Upper lobe of left lung (tissue), 6 donors: ENCODE measurements around the gene ASPHD1. TPM values are rescaled to one million over a fixed set of nuclear protein-coding genes. Genes with fewer than 3 reads are reported as not detected.

Experiments
- ATAC-seq, 2 donors: fragments of 200-7000 bp; cut with Tn5 transposase; one replicate each; pipeline ENCODE4 v1.9.1; 2022; ENCODE audit warnings: mild to moderate bottlenecking in 2 of 2, moderate library complexity in 2 of 2; ENCODE audit not compliant: low FRiP score in 2 of 2
- DNase-seq, 2 donors: peaks; one replicate each; pipeline ENCODE4 v3.0.0-alpha.2; 2019 to 2020
- H3K27ac ChIP-seq, 4 donors: fragments of 200-600 bp; sonication (generic); one replicate each; pipeline ENCODE4 v1.5.1; 2016 to 2019
- H3K27me3 ChIP-seq, 4 donors: fragments of 200-600 bp; sonication (generic); one replicate each; pipeline ENCODE4 v1.5.1; 2017 to 2019
- H3K36me3 ChIP-seq, 4 donors: fragments of 200-600 bp; sonication (generic); one replicate each; pipeline ENCODE4 v1.5.1; 2016 to 2019
- H3K4me1 ChIP-seq, 4 donors: fragments of 200-600 bp; sonication (generic); one replicate each; pipeline ENCODE4 v1.5.1; 2018 to 2019
- H3K4me3 ChIP-seq, 4 donors: fragments of 200-600 bp; sonication (generic); one replicate each; pipeline ENCODE4 v1.5.1; 2017 to 2019; ENCODE audit warnings: mild to moderate bottlenecking in 2 of 4, moderate library complexity in 1 of 4
- H3K9me3 ChIP-seq, 4 donors: fragments of 200-600 bp; sonication (generic); one replicate each; pipeline ENCODE4 v1.5.1; 2018 to 2019
- CTCF ChIP-seq, 6 experiments: fragments of 450-650 bp in 4 of 6; fragments of 200-600 bp in 2 of 6; sonication (generic) in 2 of 6; IDR thresholded peaks; one replicate each; pipeline ENCODE4 v1.5.1; 2016 to 2019; ENCODE audit warnings: antibody characterized with exemption in 6 of 6
- EP300 ChIP-seq, 4 donors: sonication (generic); formaldehyde crosslinking; IDR thresholded peaks; one replicate each; pipeline ENCODE4 v1.5.1; 2017; ENCODE audit warnings: antibody characterized with exemption in 4 of 4, control low read depth in 2 of 4
- POLR2A ChIP-seq, 4 donors: fragments of 450-650 bp; IDR thresholded peaks; one replicate each; pipeline ENCODE4 v1.5.1; 2016 to 2017; ENCODE audit warnings: antibody characterized with exemption in 4 of 4, mild to moderate bottlenecking in 2 of 4
- POLR2AphosphoS5 ChIP-seq, 2 donors: sonication (generic); formaldehyde crosslinking; IDR thresholded peaks; one replicate each; pipeline ENCODE4 v1.5.1; 2017; ENCODE audit warnings: antibody characterized with exemption in 2 of 2
- WGBS, 2 donors: methylation state at CpG; one replicate each; pipeline ENCODE4 v1.1.5; 2017 to 2018; 5-methylcytosine and 5-hydroxymethylcytosine counted together
- total RNA-seq, 6 donors: library from RNA; depleted of rRNA in 4 of 6; stranded (reverse); fragments of >200 nt in 4 of 6; gene quantifications; one replicate each; pipeline versions ENCODE4 v1.1.0 to v1.2.1, GENCODE V29; 2016 to 2021
- donor health status: DM: no; HTN: no; CAD: no; lungs with moderate emphysema.
- donor health status: DM: no; HTN: yes; CAD: no; lungs with severe emphysema.

ASPHD1 gene
- total RNA-seq, 6 donors from 2014 or later: 0.78 to 4.2 (median 2.4) TPM; not detected in 1

- ATAC-seq (no peak), DNase-seq (no peak)
- H3K27ac ChIP-seq: no peak overlapping the region
- TF ChIP-seq POLR2A (IDR thresholded peaks at IDR 0.05): no peak
- no peak for TF ChIP-seq CTCF (IDR thresholded peaks at IDR 0.05)
- TF ChIP-seq POLR2AphosphoS5 (IDR thresholded peaks at IDR 0.05): no peak
- no peak for TF ChIP-seq EP300 (IDR thresholded peaks at IDR 0.05)
- no peak overlapping the region for H3K4me3 ChIP-seq
- no peaks in the 10 kb centered on the region for H3K4me1 ChIP-seq
- WGBS, 2 donors: 76 to 79% methylated on average over 11 of the region's 11 CpGs
- peaks cover 0 to 13% (median 2%) of the 10 kb centered on the region in 4 donors for H3K36me3 ChIP-seq
- H3K27me3 ChIP-seq: no peaks in the 10 kb centered on the region
- H3K9me3 ChIP-seq: no peaks in the 10 kb centered on the region
Observed at GRCh38 chr16:29912087-29912486, 11.8 kb downstream of the ASPHD1 start.

- DNase-seq (no peak), ATAC-seq (no peak)
- H3K4me1 ChIP-seq: no peaks in the 10 kb centered on the region
- no peak overlapping the region for H3K4me3 ChIP-seq
- no peaks in the 10 kb centered on the region for H3K27me3 ChIP-seq
- H3K27ac ChIP-seq: no peak overlapping the region
- H3K36me3 ChIP-seq: peaks cover 0 to 14% (median 4%) of the 10 kb centered on the region in 4 donors
- TF ChIP-seq POLR2A (IDR thresholded peaks at IDR 0.05) (no peak), POLR2AphosphoS5 (IDR thresholded peaks at IDR 0.05) (no peak), CTCF (IDR thresholded peaks at IDR 0.05) (no peak), EP300 (IDR thresholded peaks at IDR 0.05) (no peak)
- H3K9me3 ChIP-seq: no peaks in the 10 kb centered on the region
- WGBS, 2 donors: 96 to 97% methylated on average over 8 of the region's 8 CpGs
Observed at GRCh38 chr16:29913514-29913913, 13.2 kb downstream of the ASPHD1 start.

GRCh38 chr16:29915590-29916247, 15.4 kb downstream of the ASPHD1 start:
- peaks cover 0 to 3% (median 0%) of the 10 kb centered on the region in 4 donors for H3K4me1 ChIP-seq
- peaks cover 1 to 31% (median 6%) of the 10 kb centered on the region in 4 donors for H3K36me3 ChIP-seq
- H3K4me3 ChIP-seq: no peak overlapping the region
- TF ChIP-seq POLR2AphosphoS5 (IDR thresholded peaks at IDR 0.05) (no peak), POLR2A (IDR thresholded peaks at IDR 0.05) (no peak), EP300 (IDR thresholded peaks at IDR 0.05) (no peak), CTCF (IDR thresholded peaks at IDR 0.05) (no peak)
- no peaks in the 10 kb centered on the region for H3K9me3 ChIP-seq
- 81 to 88% methylated on average over 6 of the region's 6 CpGs for WGBS, 2 donors
- H3K27ac ChIP-seq: no peak overlapping the region
- DNase-seq (no peak), ATAC-seq (no peak)
- H3K27me3 ChIP-seq: no peaks in the 10 kb centered on the region

GRCh38 chr16:29916979-29917378, 16.7 kb downstream of the ASPHD1 start:
- WGBS, 2 donors: 96 to 100% methylated on average over 1 of the region's 1 CpG
- Histone ChIP-seq H3K4me1 (peaks cover 0 to 3% (median 0%) of the 10 kb centered on the region in 4 donors), H3K36me3 (peaks cover 3 to 42% (median 10%) of the 10 kb centered on the region in 4 donors), H3K27ac (no peak overlapping the region), H3K4me3 (no peak overlapping the region), H3K27me3 (no peaks in the 10 kb centered on the region), H3K9me3 (no peaks in the 10 kb centered on the region)
- no peak for TF ChIP-seq CTCF (IDR thresholded peaks at IDR 0.05)
- TF ChIP-seq POLR2A (IDR thresholded peaks at IDR 0.05): no peak
- TF ChIP-seq POLR2AphosphoS5 (IDR thresholded peaks at IDR 0.05): no peak
- TF ChIP-seq EP300 (IDR thresholded peaks at IDR 0.05): no peak
- no peak for DNase-seq
- ATAC-seq: no peak
